ENCODE measurements around the gene TMEM158. TPM values are rescaled to one million over a fixed set of nuclear protein-coding genes. Genes with fewer than 3 reads are reported as not detected.

Gene TMEM158
- total RNA-seq, 4 donors from 2014 or later = 3.1 to 8.5 (median 5.3) TPM

- WGBS, 2 donors (ENCODE audit: low coverage in 1 of 2) = 52 to 78% methylated on average over 5 to 6 of the region's 7 CpGs
- Histone ChIP-seq H3K27me3 (peaks cover 46% of the 10 kb centered on the region), H3K36me3 (no peaks in the 10 kb centered on the region), H3K4me3 (no peak overlapping the region), H3K27ac (no peak overlapping the region), H3K9me3 (no peaks in the 10 kb centered on the region), H3K4me1 (peaks cover 0 to 25% (median 3%) of the 10 kb centered on the region in 3 donors)
- no peak for ATAC-seq
- TF ChIP-seq CTCF (IDR thresholded peaks at IDR 0.05) (no peak), EP300 (IDR thresholded peaks at IDR 0.05) (no peak), POLR2A (IDR thresholded peaks at IDR 0.05) (no peak), POLR2AphosphoS5 (IDR thresholded peaks at IDR 0.05) (no peak)
Observed at GRCh38 chr3:45227071-45227820, 1.2 kb upstream of the TMEM158 start.

GRCh38 chr3:45225465-45226205 is 452 bp downstream of the TMEM158 start:
- no CpG with 5 or more reads among the region's 131 CpGs for WGBS, 2 donors (ENCODE audit: low coverage in 1 of 2)
- ATAC-seq = peak; percentile 57
- Histone ChIP-seq H3K9me3 (no peaks in the 10 kb centered on the region), H3K4me3 (peak overlapping the region; percentile 45 to 67), H3K4me1 (peaks cover 0 to 25% (median 3%) of the 10 kb centered on the region in 3 donors), H3K36me3 (no peaks in the 10 kb centered on the region), H3K27me3 (peaks cover 49% of the 10 kb centered on the region), H3K27ac (peak overlapping the region in 3 of 4 donors; percentile 48 to 59 (median 51))
- TF ChIP-seq CTCF (IDR thresholded peaks at IDR 0.05) = no peak

GRCh38 chr3:45224824-45225464 is 1.1 kb downstream of the TMEM158 start:
- no peak overlapping the region for H3K27ac ChIP-seq
- WGBS, 2 donors (ENCODE audit: low coverage in 1 of 2) = 4% methylated on average over 10 to 36 of the region's 62 CpGs
- H3K4me3 ChIP-seq = peak overlapping the region; percentile 45 to 67
- peaks cover 42% of the 10 kb centered on the region for H3K27me3 ChIP-seq
- H3K36me3 ChIP-seq = no peaks in the 10 kb centered on the region
- H3K4me1 ChIP-seq = peaks cover 0 to 25% (median 3%) of the 10 kb centered on the region in 3 donors
- ATAC-seq = peak; percentile 56
- TF ChIP-seq CTCF (IDR thresholded peaks at IDR 0.05) (peak in 3 of 4 experiments; percentile 42 to 69 (median 59)), POLR2A (IDR thresholded peaks at IDR 0.05) (no peak), POLR2AphosphoS5 (IDR thresholded peaks at IDR 0.05) (no peak), EP300 (IDR thresholded peaks at IDR 0.05) (no peak)
- H3K9me3 ChIP-seq = no peaks in the 10 kb centered on the region

GRCh38 chr3:45223889-45224727 is 2.0 kb downstream of the TMEM158 start:
- Histone ChIP-seq H3K27me3 (peaks cover 38% of the 10 kb centered on the region), H3K4me3 (peak overlapping the region in 1 of 2 donors; percentile 67), H3K27ac (no peak overlapping the region), H3K36me3 (no peaks in the 10 kb centered on the region), H3K4me1 (peaks cover 0 to 25% (median 3%) of the 10 kb centered on the region in 3 donors), H3K9me3 (no peaks in the 10 kb centered on the region)
- TF ChIP-seq CTCF (IDR thresholded peaks at IDR 0.05) (no peak), EP300 (IDR thresholded peaks at IDR 0.05) (no peak), POLR2A (IDR thresholded peaks at IDR 0.05) (no peak), POLR2AphosphoS5 (IDR thresholded peaks at IDR 0.05) (no peak)
- ATAC-seq = no peak
- WGBS, 2 donors (ENCODE audit: low coverage in 1 of 2) = 45 to 52% methylated on average over 9 of the region's 9 CpGs
